GM18505 (cell line): Measurements from ENCODE around the gene HOXC11.

Source experiments
- ATAC-seq: cut with Tn5 transposase; IDR thresholded peaks from one replicate; pipeline ENCODE4 v1.9.1; 2021; ENCODE audit not compliant: unreplicated experiment
- POLR2A ChIP-seq: IDR thresholded peaks from 4 replicates; pipeline ENCODE4 v1.6.1; 2011; ENCODE audit warnings: borderline replicate concordance; ENCODE audit not compliant: insufficient read depth, insufficient read length; ENCODE audit errors: extremely low read depth

HOXC11 gene

GRCh38 chr12:54000116-54001114 is 27.5 kb downstream of the HOXC11 start, which contains the start of gene HOXC9:
Gene HOXC9, plus strand, starts transcription at chr12:54000161. Its CDS starts 28 bp downstream, at chr12:54000189.
- ATAC-seq, result no peak
- TF ChIP-seq POLR2A, result no peak

DNA sequence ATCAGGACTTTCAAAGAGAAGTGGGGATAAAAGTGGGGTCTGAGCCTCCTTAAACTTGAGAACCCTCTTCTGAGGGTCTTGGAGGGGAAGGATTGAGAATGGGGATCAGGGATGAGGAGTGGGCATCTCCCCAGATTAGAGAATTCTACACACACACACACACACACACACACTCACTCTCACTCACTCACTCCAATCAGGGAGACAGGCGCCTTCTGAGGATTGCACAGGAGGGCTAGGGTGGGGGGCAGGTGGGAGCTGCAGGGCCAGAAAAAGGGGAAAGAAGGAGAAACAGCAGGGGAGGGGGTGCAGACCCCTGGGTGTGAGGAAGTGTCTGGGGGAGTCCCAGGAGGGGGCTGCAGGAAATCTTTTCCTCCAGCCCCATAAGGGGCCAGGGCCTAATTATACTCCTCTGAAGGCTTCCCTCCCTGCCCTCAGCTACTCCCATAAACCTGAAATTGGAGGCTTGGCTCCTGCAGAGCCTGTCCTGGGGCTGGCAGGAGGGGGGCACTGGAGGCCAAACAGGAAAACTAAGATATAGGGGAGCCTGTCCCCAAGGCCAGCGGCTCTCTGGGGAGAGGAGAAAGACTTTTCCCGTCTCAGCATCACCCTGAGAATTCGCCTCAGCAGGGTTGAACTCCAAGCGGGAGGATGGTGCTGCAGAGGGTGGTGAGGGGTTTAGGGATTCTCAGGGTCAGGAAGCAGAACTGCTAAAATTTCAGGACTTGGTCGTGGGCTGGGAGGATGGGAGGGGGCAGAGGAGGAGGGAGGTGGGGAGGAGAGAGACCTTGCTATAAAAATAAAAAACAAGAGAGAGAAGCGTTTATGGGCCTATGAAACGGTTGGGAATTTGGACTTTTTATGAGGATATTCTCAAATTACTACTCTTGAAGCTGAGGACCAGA is 28.6 kb downstream of the HOXC11 start:
- no peak for ATAC-seq
- no peak for TF ChIP-seq POLR2A

- no peak for ATAC-seq
- TF ChIP-seq POLR2A, result no peak
Measured at GRCh38 chr12:54002278-54002914, 29.5 kb downstream of the HOXC11 start.

- no peak for TF ChIP-seq POLR2A
- ATAC-seq, result no peak
Measured at GRCh38 chr12:54002915-54003389, 30.0 kb downstream of the HOXC11 start.

DNA sequence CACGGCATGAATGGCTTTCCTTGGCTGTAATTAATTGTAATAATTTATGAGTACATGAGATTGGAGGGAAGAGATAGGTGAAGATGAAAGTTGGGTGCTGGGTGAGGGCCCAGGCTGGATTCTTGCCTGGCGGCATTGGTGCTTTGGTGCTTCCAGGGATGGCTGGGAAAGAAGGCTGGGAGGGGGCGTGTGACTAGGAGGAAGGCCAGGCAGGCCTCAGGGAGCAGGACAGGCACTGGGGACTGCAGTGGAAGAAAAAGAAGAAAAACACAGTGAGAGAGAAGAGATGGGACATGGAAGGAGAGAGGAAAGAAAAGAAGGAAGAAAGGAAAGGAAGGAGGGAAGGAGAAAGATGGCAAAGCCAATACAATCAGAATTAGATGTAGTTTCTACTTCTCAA is 30.7 kb downstream of the HOXC11 start:
- no peak for TF ChIP-seq POLR2A
- ATAC-seq, result no peak

DNA sequence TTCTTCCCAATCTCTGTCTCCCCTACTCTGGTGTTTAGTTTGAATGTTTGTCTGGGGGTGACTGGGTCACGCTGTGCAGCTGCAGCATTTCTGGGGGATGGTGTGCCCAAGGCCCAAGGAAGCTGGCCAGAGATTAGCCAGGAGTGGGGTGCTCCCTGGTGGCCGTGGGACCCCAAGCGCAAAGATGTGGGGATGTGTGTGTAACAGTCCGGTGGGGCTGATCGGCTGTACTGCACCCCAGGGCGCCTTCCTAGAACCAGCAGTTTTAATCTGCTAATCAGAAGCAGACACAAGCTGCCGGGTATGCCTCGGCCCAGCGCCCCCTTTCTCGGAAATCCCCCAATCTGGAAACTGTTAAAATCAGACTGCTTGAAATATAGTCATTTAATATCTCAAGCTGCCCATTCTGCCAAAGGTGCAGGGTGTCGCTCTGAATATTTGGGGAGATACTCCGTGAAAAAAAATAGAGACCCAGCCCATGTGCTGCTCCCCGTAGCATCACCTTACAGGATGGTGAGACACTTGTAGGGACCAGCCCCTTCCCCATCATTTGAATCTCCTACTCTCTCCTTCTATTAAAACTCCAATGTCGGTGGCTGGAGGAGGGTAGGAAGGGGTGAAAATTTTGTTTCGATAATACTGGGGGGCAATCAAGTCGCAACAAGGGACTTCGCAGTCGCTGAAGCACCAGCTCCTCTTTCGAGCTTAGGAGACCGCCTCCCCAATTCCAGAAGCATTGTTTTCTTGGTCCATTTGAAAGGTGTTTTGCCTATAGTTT is 31.3 kb downstream of the HOXC11 start:
- ATAC-seq, result no peak
- no peak for TF ChIP-seq POLR2A

- no peak for ATAC-seq
- no peak for TF ChIP-seq POLR2A
Measured at GRCh38 chr12:54004841-54005530, 32.1 kb downstream of the HOXC11 start.

GRCh38 chr12:54005531-54005852 is 32.6 kb downstream of the HOXC11 start:
- no peak for TF ChIP-seq POLR2A
- no peak for ATAC-seq

DNA sequence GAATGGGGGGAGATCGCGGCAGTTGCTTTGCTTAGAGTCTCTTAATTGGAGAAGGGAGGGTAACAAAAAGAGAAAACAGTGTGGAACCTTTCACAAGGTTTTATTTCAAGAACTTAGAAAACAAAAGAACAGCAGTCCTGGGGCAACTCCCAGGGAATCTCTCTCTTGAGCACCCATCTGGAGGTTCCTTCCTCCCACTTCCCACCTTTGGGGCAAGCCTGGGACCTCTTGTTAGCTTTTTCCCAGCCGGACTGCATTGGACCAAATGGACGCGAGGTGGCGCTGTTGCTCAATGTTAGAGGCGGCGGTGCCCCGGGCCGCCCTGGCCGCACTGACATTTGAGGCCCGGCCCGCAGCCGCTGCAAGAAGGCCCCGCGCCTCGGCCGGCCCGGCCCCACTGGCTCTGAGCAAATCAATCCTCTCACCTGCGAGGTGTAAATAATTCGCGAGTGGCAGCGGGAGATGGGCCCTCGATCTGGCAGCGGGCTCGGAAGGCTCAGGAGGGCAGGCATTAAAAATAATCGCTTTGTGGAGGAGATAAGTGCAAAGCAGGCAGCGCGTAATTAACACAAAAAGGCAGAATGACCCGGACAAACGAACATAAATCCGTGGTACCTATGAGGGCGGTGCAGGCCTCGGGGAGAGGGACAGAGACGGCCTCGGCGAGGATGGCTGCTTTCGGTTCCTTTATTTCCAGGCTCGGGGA is 33.1 kb downstream of the HOXC11 start:
- TF ChIP-seq POLR2A, result no peak
- peak; percentile 64 for ATAC-seq

DNA sequence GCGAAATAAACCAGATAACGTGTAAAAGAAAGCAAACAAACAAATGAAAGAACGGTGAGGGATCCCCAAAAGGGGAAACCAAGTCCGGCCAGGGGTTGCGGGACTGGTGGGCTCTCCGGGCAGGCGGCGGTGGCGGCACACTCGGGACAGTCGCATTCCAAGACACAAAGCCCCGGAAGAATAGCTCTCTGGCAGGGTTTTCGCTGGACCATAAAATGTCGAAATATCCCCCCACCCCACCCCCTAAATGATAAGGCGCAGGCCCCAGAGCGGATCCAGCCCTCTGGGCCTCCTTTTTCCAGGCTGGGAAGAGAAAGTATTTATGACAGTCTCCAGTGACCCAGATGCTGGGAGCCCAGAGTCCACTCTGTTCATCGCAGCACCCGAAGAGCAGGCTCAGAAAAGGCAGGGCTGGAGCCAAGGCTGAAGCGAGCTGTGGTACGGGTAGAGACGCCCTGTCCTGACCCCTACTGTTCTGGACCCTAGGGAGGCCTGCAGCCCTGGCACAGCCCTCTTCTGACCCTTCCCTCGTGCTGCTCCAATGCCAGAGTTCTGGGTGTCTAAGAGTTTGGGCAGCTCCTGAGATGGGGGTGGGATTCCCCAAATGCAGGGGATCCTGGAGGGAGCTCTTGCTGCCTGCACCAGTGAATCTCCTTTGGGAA is 33.8 kb downstream of the HOXC11 start:
- no peak for ATAC-seq
- no peak for TF ChIP-seq POLR2A
